Loucy (cell line): ENCODE data around the gene CD96.
"Not testable (repeated sequence)": the region's sequence is repeated elsewhere in the genome, so short reads cannot be mapped to it uniquely, and the experiment has no call there.

ENCODE experiments used
- H2AFZ ChIP-seq: fragments of 200-600 bp; sonication (generic); 2 replicates; pipeline ENCODE4 v1.6.0; 2016; ENCODE audit warnings: antibody characterized with exemption, mild to moderate bottlenecking, low read length, moderate library complexity
- H3F3A ChIP-seq: fragments of 200-600 bp; 2 replicates; pipeline ENCODE4 v1.6.0; 2016; ENCODE audit warnings: antibody characterized with exemption, low read depth, mild to moderate bottlenecking
- H3K27me3 ChIP-seq: fragments of 200-600 bp; sonication (generic); 2 replicates; pipeline ENCODE4 v1.6.1; 2014; ENCODE audit warnings: low read length, mild to moderate bottlenecking; ENCODE audit not compliant: insufficient read depth, poor library complexity, severe bottlenecking
- H3K36me3 ChIP-seq: fragments of 200-600 bp; sonication (generic); 2 replicates; pipeline ENCODE4 v1.6.1; 2016; ENCODE audit warnings: low read length; ENCODE audit not compliant: insufficient read depth
- H3K4me1 ChIP-seq: fragments of 200-600 bp; sonication (generic); 2 replicates; pipeline ENCODE4 v1.5.1; 2014; ENCODE audit warnings: low read length, mild to moderate bottlenecking; ENCODE audit not compliant: insufficient read depth, poor library complexity, severe bottlenecking
- H3K4me2 ChIP-seq: fragments of 200-600 bp; sonication (generic); 2 replicates; pipeline ENCODE4 v1.6.0; 2014; ENCODE audit warnings: antibody characterized with exemption, low read length, low read depth, mild to moderate bottlenecking; ENCODE audit not compliant: poor library complexity, severe bottlenecking
- H3K4me3 ChIP-seq: fragments of 200-600 bp; sonication (generic); 2 replicates; pipeline ENCODE4 v1.5.1; 2014; ENCODE audit warnings: low read length, mild to moderate bottlenecking, mixed read lengths; ENCODE audit not compliant: poor library complexity, severe bottlenecking
- H3K79me2 ChIP-seq: fragments of 200-600 bp; sonication (generic); 2 replicates; pipeline ENCODE4 v1.6.1; 2014; ENCODE audit warnings: low read length; ENCODE audit not compliant: insufficient read depth
- H3K9ac ChIP-seq: fragments of 200-600 bp; sonication (generic); 2 replicates; pipeline ENCODE4 v1.6.0; 2014; ENCODE audit warnings: mild to moderate bottlenecking, low read depth, low read length, moderate library complexity; ENCODE audit not compliant: poor library complexity, severe bottlenecking
- H3K9me2 ChIP-seq: fragments of 200-600 bp; sonication (generic); replicated peaks from 2 replicates; pipeline ENCODE4 v1.6.1; 2016; ENCODE audit warnings: low read depth, low read length, mixed read lengths
- H3K9me3 ChIP-seq: fragments of 200-600 bp; sonication (generic); 2 replicates; pipeline ENCODE4 v1.6.1; 2014; ENCODE audit warnings: mild to moderate bottlenecking, antibody characterized with exemption, low read length, low read depth; ENCODE audit not compliant: insufficient read depth
- H4K20me1 ChIP-seq: fragments of 200-600 bp; sonication (generic); 2 replicates; pipeline ENCODE4 v1.6.0; 2014; ENCODE audit warnings: antibody characterized with exemption, low read length, mild to moderate bottlenecking; ENCODE audit not compliant: insufficient read depth, poor library complexity, severe bottlenecking
- CTCF ChIP-seq: fragments of 200-600 bp; sonication (generic); conservative IDR thresholded peaks from 2 replicates; pipeline ENCODE4 v1.5.1; 2014; ENCODE audit warnings: mild to moderate bottlenecking, antibody characterized with exemption, low read length
- EZH2phosphoT487 ChIP-seq: fragments of 200-600 bp; IDR thresholded peaks from 2 replicates; pipeline ENCODE4 v1.6.1; 2018; ENCODE audit warnings: antibody characterized with exemption, mild to moderate bottlenecking, moderate library complexity, borderline replicate concordance

Gene CD96

GRCh38 chr3:111668326-111668725, 126.3 kb downstream of the CD96 start:
- no peaks in the 10 kb centered on the region for H3K36me3 ChIP-seq
- peaks cover 35% of the 10 kb centered on the region for H3K4me1 ChIP-seq
- no peaks in the 10 kb centered on the region; the same call in 1 of the 2 replicates for H3K9me3 ChIP-seq
- H3F3A ChIP-seq, result no peaks in the 10 kb centered on the region
- no peak overlapping the region for H3K4me3 ChIP-seq
- H3K9ac ChIP-seq, result no peak overlapping the region
- H4K20me1 ChIP-seq, result no peaks in the 10 kb centered on the region
- no peaks in the 10 kb centered on the region for H3K9me2 ChIP-seq
- H3K27me3 ChIP-seq, result no peaks in the 10 kb centered on the region
- no peaks in the 10 kb centered on the region for H3K79me2 ChIP-seq
- no peak overlapping the region for H2AFZ ChIP-seq
- TF ChIP-seq EZH2phosphoT487 (no peak), CTCF (no peak)
- peak overlapping the region; percentile 70 for H3K4me2 ChIP-seq

- TF ChIP-seq EZH2phosphoT487 (no peak), CTCF (peak; percentile 92)
- Histone ChIP-seq H3K4me2 (peak overlapping the region; percentile 70), H3K9ac (no peak overlapping the region)
Measured at GRCh38 chr3:111668888-111669488, 127.0 kb downstream of the CD96 start.

GRCh38 chr3:111669926-111670630, 128.1 kb downstream of the CD96 start:
- Histone ChIP-seq H3K4me1 (peaks cover 47% of the 10 kb centered on the region), H2AFZ (no peak overlapping the region), H3F3A (no peaks in the 10 kb centered on the region), H3K27me3 (no peaks in the 10 kb centered on the region), H3K79me2 (0 out of 2 replicates have a peak, but pooled peaks cover 3% of the 10 kb centered on the region), H3K9ac (no peak overlapping the region), H4K20me1 (no peaks in the 10 kb centered on the region), H3K9me2 (no peaks in the 10 kb centered on the region), H3K4me2 (no peak overlapping the region), H3K9me3 (no peaks in the 10 kb centered on the region), H3K4me3 (no peak overlapping the region), H3K36me3 (no peaks in the 10 kb centered on the region)
- TF ChIP-seq CTCF (no peak), EZH2phosphoT487 (no peak)

More at GRCh38 chr3:111668888-111669488, 127.0 kb downstream of the CD96 start:
- no peaks in the 10 kb centered on the region for H3K9me2 ChIP-seq
- no peak overlapping the region for H2AFZ ChIP-seq
- H3K9me3 ChIP-seq, result no peaks in the 10 kb centered on the region; the same call in 1 of the 2 replicates
- no peaks in the 10 kb centered on the region for H4K20me1 ChIP-seq
- no peaks in the 10 kb centered on the region for H3K79me2 ChIP-seq
- no peaks in the 10 kb centered on the region for H3K27me3 ChIP-seq
- H3K4me1 ChIP-seq, result peaks cover 41% of the 10 kb centered on the region
- H3K4me3 ChIP-seq, result no peak overlapping the region
- H3F3A ChIP-seq, result no peaks in the 10 kb centered on the region
- H3K36me3 ChIP-seq, result no peaks in the 10 kb centered on the region

GRCh38 chr3:111672461-111672860, 130.5 kb downstream of the CD96 start:
- not testable (repeated sequence) for H3K4me2 ChIP-seq, H4K20me1 ChIP-seq, H2AFZ ChIP-seq, H3K9me2 ChIP-seq, H3K4me3 ChIP-seq, H3F3A ChIP-seq, H3K9me3 ChIP-seq, H3K27me3 ChIP-seq, H3K36me3 ChIP-seq, H3K9ac ChIP-seq
- Histone ChIP-seq H3K79me2 (peaks cover 26% of the 10 kb centered on the region), H3K4me1 (peaks cover 54% of the 10 kb centered on the region)
